OCI-LY3 (cell line): ENCODE data around the gene TOM1L2.

Experiments
- H2AFZ ChIP-seq: fragments of 200-600, 300-600 bp; shearing (Covaris generic); 2 replicates; pipeline ENCODE4 v1.6.0; 2014; ENCODE audit warnings: antibody characterized with exemption, low read depth, low read length
- H3K27ac ChIP-seq: fragments of 200-600, 300-600 bp; sonication (generic); 2 replicates; pipeline ENCODE4 v1.5.1; 2014; ENCODE audit warnings: mild to moderate bottlenecking, low read length, moderate library complexity, mixed read lengths
- H3K27me3 ChIP-seq: fragments of 200-600, 300-600 bp; sonication (generic); 2 replicates; pipeline ENCODE4 v1.6.1; 2014; ENCODE audit warnings: low read depth, low read length, mixed read lengths
- H3K36me3 ChIP-seq: fragments of 200-600, 300-600 bp; sonication (generic); replicated peaks from 2 replicates; pipeline ENCODE3; 2014; ENCODE audit warnings: low read depth, low read length, mixed read lengths
- H3K4me1 ChIP-seq: fragments of 300-600, 200-600 bp; sonication (generic); 2 replicates; pipeline ENCODE4 v1.6.1; 2014; ENCODE audit warnings: low read length, mixed read lengths
- H3K4me2 ChIP-seq: fragments of 200-600, 300-600 bp; sonication (generic); 2 replicates; pipeline ENCODE4 v1.6.1; 2014; ENCODE audit warnings: low read length, mixed read lengths
- H3K4me3 ChIP-seq: fragments of 300-600, 200-600 bp; sonication (generic); 2 replicates; pipeline ENCODE4 v1.5.1; 2014; ENCODE audit warnings: antibody characterized with exemption, mild to moderate bottlenecking, low read length, moderate library complexity
- H3K79me2 ChIP-seq: fragments of 300-600, 200-600 bp; shearing (Covaris generic); 2 replicates; pipeline ENCODE4 v1.6.1; 2014; ENCODE audit warnings: mild to moderate bottlenecking, low read length, mixed read lengths
- H3K9ac ChIP-seq: fragments of 300-600, 200-600 bp; shearing (Covaris generic); 2 replicates; pipeline ENCODE4 v1.6.0; 2014; ENCODE audit warnings: mild to moderate bottlenecking, low read length, moderate library complexity
- H3K9me3 ChIP-seq: fragments of 200-600, 300-600 bp; shearing (Covaris generic); 2 replicates; pipeline ENCODE4 v1.6.1; 2014; ENCODE audit warnings: low read length, mixed read lengths; ENCODE audit not compliant: insufficient read depth
- H4K20me1 ChIP-seq: fragments of 200-600, 300-600 bp; sonication (generic); 2 replicates; pipeline ENCODE4 v1.6.1; 2016; ENCODE audit warnings: low read length, mixed read lengths; ENCODE audit not compliant: insufficient read depth
- EZH2phosphoT487 ChIP-seq: fragments of 200-600 bp; shearing (Covaris generic); IDR thresholded peaks from 2 replicates; pipeline ENCODE4 v1.6.1; 2018; ENCODE audit warnings: antibody characterized with exemption, mixed run types, low read depth
- TF ChIP-seq, protein P1 (sequence below): fragments of 200-600, 300-600 bp; sonication (generic); IDR thresholded peaks from 2 replicates; pipeline ENCODE4 v1.5.1; 2014; ENCODE audit warnings: antibody characterized with exemption, low read length, low read depth

Gene TOM1L2

DNA sequence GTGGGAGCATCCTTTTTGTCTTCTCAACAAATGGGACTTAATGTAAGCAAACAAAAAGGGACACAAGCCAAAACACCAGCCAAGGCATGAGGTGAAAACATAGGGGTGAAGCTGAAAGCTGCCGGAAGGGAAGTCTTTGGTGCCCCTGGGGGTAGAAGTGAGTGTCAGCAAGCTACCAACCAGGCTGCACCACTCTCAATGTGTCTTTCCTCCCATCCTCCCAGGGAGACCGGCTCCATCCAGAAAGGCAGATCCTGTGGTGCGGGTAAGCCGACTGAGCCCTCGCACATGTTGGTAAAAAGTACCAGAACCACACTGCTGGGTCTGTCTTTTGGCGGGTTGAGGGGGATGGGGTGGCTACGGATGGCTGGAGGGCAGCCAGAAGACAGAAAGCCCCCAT is 83.4 kb downstream of the TOM1L2 start:
- no peaks in the 10 kb centered on the region for H3K27me3 ChIP-seq
- no peaks in the 10 kb centered on the region for H3K36me3 ChIP-seq
- no peaks in the 10 kb centered on the region for H3K79me2 ChIP-seq
- H3K9ac ChIP-seq, result no peak overlapping the region
- TF ChIP-seq EZH2phosphoT487, result no peak
- TF ChIP-seq, protein P1, sequence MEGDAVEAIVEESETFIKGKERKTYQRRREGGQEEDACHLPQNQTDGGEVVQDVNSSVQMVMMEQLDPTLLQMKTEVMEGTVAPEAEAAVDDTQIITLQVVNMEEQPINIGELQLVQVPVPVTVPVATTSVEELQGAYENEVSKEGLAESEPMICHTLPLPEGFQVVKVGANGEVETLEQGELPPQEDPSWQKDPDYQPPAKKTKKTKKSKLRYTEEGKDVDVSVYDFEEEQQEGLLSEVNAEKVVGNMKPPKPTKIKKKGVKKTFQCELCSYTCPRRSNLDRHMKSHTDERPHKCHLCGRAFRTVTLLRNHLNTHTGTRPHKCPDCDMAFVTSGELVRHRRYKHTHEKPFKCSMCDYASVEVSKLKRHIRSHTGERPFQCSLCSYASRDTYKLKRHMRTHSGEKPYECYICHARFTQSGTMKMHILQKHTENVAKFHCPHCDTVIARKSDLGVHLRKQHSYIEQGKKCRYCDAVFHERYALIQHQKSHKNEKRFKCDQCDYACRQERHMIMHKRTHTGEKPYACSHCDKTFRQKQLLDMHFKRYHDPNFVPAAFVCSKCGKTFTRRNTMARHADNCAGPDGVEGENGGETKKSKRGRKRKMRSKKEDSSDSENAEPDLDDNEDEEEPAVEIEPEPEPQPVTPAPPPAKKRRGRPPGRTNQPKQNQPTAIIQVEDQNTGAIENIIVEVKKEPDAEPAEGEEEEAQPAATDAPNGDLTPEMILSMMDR, result no peak
- H3K4me1 ChIP-seq, result no peaks in the 10 kb centered on the region
- no peak overlapping the region for H3K27ac ChIP-seq
- no peaks in the 10 kb centered on the region for H4K20me1 ChIP-seq
- H3K9me3 ChIP-seq, result no peaks in the 10 kb centered on the region
- H2AFZ ChIP-seq, result no peak overlapping the region
- H3K4me2 ChIP-seq, result no peak overlapping the region
- H3K4me3 ChIP-seq, result no peak overlapping the region

DNA sequence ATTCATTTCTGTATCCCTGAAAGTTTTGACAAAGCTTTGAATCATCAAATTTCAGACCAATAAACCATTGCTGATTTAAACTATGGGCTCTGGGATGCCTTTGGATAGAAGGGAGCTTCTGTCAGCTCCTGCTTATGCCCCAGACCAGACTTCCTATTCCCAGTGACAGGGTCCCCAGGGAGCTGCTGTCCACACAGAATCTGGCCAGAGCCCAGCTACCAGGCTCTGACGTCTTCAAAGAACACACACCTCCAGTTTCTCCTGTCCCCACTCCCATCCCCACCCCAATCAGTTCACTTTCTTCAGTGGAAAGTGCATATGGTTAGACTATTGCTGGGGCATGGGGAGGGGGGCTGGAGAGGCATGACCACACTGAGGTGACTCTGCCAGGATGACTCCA is 83.8 kb downstream of the TOM1L2 start:
- H2AFZ ChIP-seq, result no peak overlapping the region
- no peaks in the 10 kb centered on the region for H3K36me3 ChIP-seq
- no peak overlapping the region for H3K27ac ChIP-seq
- H3K4me3 ChIP-seq, result no peak overlapping the region
- no peaks in the 10 kb centered on the region for H3K4me1 ChIP-seq
- no peaks in the 10 kb centered on the region for H3K79me2 ChIP-seq
- H3K9ac ChIP-seq, result no peak overlapping the region
- H4K20me1 ChIP-seq, result no peaks in the 10 kb centered on the region
- no peaks in the 10 kb centered on the region for H3K27me3 ChIP-seq
- TF ChIP-seq, protein P1, result no peak
- TF ChIP-seq EZH2phosphoT487, result no peak
- H3K9me3 ChIP-seq, result no peaks in the 10 kb centered on the region
- no peak overlapping the region for H3K4me2 ChIP-seq

DNA sequence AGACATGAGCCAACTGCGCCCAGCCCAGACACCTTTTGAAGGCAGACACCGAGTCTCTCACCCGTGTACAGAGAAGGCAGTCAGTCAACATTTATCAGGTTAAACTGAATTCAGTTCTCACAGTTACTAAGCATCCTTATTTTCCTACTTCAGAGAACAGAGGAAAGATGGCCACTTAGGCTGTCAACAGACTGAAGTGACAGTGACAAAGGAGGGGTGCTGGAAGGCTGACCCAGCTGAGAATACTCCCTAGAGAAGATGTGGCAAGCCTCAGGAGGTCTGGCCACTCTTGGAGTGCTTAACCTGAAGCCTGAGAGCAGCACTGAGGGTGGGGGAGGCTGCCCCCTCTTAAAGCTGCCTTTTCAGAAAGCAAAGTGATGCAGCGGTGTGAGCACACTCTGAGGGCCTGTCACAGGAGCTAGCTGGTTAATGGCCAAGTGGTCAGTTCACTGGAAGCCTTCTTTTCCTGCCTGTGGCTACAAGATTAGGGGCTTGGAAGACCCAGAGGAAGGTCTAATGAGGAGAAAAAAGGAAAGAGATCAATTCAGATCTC is 84.4 kb downstream of the TOM1L2 start:
- Histone ChIP-seq H3K4me2 (no peak overlapping the region), H3K27ac (no peak overlapping the region), H3K4me3 (no peak overlapping the region), H3K9ac (no peak overlapping the region), H3K79me2 (no peaks in the 10 kb centered on the region), H3K27me3 (no peaks in the 10 kb centered on the region), H4K20me1 (no peaks in the 10 kb centered on the region), H3K9me3 (no peaks in the 10 kb centered on the region), H2AFZ (no peak overlapping the region), H3K36me3 (no peaks in the 10 kb centered on the region), H3K4me1 (no peaks in the 10 kb centered on the region)
- TF ChIP-seq, protein P1, result no peak
- no peak for TF ChIP-seq EZH2phosphoT487

DNA sequence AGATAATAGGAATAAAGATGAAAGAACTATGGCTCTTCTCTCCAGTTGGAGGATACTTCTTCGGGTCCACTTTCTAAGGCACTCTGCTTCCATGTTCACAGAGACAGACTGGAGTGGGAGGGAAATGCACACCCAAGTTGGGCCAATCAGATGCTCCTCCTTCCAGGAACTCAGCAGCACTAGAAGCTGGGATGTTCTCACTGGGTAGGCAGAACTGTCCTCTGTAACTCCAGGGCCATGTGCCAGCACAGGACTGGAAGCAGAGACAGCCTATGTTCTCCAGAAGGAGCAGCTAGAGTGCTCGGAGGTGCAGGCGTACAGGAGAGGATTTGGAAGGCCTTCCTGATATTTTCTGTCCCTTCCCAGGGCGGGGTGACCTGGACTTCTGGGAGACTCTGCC is 85.5 kb downstream of the TOM1L2 start:
- Histone ChIP-seq H3K4me2 (no peak overlapping the region), H3K79me2 (no peaks in the 10 kb centered on the region), H3K27me3 (no peaks in the 10 kb centered on the region), H3K4me3 (no peak overlapping the region), H3K27ac (no peak overlapping the region), H3K36me3 (no peaks in the 10 kb centered on the region), H3K9ac (no peak overlapping the region), H3K9me3 (no peaks in the 10 kb centered on the region), H2AFZ (no peak overlapping the region), H4K20me1 (no peaks in the 10 kb centered on the region), H3K4me1 (no peaks in the 10 kb centered on the region)
- TF ChIP-seq, protein P1, result no peak
- TF ChIP-seq EZH2phosphoT487, result no peak
